ENCODE results near the gene TRPM5. TPM values are rescaled to one million over a fixed set of nuclear protein-coding genes. Genes with fewer than 3 reads are reported as not detected.

The TRPM5 gene
- total RNA-seq, 3 donors from 2014 or later, result 2.2 to 3.7 (median 2.5) TPM

DNA sequence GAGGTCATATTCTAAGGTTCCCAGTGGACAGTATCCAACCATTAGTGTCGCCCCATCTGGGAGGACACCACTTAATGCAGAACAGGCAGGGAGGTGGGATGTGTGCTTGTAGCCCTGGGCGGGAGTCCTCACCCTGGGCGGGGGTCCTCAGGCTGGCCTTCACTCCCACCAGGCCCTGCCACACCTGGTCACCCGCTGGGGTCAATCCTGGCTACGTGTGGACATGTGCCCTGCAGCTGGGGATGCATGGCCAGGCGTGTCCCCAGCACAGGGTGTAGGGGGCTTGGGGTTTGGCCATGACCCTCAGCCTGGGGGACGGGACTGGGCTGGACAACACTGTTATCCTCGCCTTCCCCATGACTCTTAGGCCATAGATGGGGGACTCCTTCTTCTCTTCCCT is 18.8 kb downstream of the TRPM5 start:
- no peak overlapping the region for H3K4me3 ChIP-seq
- H3K9me3 ChIP-seq, result no peaks in the 10 kb centered on the region
- no peaks in the 10 kb centered on the region for H3K36me3 ChIP-seq (ENCODE audit: low read depth)
- H3K4me1 ChIP-seq (ENCODE audit: low read depth), result peaks cover 11% of the 10 kb centered on the region
- intact Hi-C loops (cut with DNase I, micrococcal nuclease), result loop anchor here in 1 of 2 donors (10.0 kb wide), 2 partner anchors 241 to 469 kb away; no protein-coding TSS in a partner anchor
- ATAC-seq (no peak), DNase-seq (no peak)
- TF ChIP-seq, protein P1, sequence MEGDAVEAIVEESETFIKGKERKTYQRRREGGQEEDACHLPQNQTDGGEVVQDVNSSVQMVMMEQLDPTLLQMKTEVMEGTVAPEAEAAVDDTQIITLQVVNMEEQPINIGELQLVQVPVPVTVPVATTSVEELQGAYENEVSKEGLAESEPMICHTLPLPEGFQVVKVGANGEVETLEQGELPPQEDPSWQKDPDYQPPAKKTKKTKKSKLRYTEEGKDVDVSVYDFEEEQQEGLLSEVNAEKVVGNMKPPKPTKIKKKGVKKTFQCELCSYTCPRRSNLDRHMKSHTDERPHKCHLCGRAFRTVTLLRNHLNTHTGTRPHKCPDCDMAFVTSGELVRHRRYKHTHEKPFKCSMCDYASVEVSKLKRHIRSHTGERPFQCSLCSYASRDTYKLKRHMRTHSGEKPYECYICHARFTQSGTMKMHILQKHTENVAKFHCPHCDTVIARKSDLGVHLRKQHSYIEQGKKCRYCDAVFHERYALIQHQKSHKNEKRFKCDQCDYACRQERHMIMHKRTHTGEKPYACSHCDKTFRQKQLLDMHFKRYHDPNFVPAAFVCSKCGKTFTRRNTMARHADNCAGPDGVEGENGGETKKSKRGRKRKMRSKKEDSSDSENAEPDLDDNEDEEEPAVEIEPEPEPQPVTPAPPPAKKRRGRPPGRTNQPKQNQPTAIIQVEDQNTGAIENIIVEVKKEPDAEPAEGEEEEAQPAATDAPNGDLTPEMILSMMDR (IDR thresholded peaks at IDR 0.05), result no peak

DNA sequence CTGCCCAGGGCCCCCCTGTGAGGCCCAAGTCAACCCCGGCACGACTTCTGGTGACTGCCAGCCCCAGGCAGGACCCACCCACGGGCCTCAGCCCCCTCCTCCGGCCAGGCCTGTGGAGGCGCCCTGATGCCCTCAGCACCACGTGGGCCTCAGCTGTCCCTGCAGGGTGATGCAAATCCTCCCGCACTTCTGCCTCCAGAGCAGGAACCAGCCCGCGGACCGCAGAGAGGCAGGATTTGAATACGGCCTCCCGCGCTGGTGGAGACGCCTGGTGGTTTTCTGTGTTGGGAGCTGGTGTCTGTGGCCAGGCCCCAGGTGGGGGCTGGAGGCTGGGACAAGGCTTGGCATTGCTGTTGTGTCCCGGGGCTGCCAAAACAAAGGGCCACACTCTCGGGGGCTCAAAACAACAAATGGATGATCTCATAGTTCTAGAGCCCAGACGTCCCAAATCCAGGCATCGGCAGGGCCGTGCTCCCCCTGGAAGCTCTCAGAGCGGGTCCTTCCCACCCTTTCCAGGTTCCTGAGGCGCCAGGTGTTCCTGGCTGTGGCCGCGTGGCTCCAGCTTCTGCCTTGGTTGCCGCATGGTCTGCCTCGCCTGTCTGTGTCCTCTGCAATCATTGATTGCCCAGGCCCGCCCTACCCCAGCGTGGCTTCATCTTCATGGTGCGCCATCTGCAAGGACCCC is 19.4 kb downstream of the TRPM5 start:
- Histone ChIP-seq H3K36me3 (ENCODE audit: low read depth) (no peaks in the 10 kb centered on the region), H3K9me3 (no peaks in the 10 kb centered on the region), H3K4me1 (ENCODE audit: low read depth) (peaks cover 16% of the 10 kb centered on the region), H3K4me3 (no peak overlapping the region)
- no peak for ATAC-seq
- intact Hi-C loops (cut with DNase I, micrococcal nuclease), result loop anchor here (5.0 to 10.0 kb wide), 4 partner anchors 123 to 470 kb away; partner anchors contain the start of genes C11orf21 (in 1 of the 2) and TSPAN32 (in 1 of the 2)
- DNase-seq, result no peak
- TF ChIP-seq, protein P1 (IDR thresholded peaks at IDR 0.05), result no peak

DNA sequence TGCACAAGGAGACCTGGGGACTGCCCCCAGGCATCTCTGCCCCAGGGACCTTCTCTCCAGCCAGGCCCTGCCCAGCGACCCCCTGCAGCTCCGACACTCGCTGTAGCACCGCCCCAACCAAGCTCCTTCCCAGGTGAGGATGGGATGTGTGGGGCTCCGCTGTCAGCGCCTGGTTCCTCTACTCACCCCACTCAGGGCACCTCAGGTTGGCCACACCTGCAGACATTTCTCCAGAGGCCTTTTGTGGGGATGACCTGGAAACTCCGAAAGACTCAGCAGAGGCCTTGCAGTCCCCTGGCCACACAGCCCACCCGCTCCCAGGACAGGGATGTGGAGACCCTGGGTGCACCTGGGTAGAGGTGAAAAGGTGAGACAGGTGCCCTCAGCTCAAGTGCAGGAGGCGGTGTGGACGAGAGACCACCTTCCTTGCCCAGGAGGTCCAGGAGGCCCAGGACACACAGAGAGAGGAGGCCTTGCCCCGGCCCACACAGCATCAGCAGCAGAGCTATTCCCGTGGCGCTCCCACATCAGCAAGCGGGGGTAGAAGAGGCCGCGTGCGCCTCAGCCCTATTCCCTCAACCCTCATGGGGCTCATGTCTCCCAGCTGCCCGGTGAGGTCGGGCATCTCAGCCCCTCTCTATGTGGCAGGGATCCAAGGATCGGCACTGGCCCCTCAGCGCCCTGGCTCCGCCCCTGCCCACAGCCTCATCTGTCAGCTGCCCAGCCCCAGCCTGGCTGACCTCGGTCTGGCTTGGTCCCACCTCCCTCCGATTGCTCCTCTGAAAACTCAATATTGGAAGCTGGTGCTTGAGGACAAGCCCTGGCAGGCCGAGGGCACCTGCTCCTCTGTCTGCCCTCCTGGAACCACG is 20.9 kb downstream of the TRPM5 start:
- ATAC-seq, result no peak
- TF ChIP-seq, protein P1 (IDR thresholded peaks at IDR 0.05), result no peak

DNA sequence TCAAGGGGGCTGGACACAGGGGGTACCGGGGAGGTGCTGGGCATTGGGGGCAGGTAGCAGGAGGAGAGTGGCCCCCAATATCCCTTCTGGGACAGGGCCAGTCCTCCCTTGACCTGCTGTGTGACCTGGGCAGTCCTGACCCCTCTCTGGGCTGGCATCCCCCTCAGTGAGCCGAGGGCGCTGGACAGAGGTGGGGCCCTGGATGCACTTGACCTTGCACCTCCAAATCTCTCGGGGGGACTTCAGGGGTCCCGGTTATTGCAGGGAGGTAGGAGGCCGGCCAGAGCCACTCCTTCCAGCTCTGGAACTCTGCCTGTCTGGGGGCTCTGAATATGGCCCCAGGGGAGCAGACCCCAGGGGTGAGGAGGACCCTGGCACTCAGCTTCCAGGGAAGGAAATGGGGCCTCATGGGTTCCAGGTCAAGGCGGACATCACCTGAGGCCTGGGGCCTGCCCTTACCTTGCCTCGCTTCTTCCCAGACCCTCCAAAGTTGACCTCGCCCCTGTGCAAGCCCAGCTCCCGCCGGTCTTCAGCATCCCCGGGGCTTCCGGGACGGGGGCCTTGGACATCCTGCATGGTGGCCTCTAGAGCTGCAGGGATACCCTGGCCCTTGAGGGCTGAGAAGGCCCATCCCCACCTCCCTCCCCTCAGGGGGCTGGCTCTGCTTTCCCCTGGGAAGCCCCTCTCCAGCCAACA is 21.7 kb downstream of the TRPM5 start:
- TF ChIP-seq, protein P1 (IDR thresholded peaks at IDR 0.05), result no peak
- DNase-seq (peak in 1 of 3 donors; percentile 37), ATAC-seq (no peak)
- intact Hi-C loops (cut with DNase I, micrococcal nuclease), result loop anchor here (5.0 to 10.0 kb wide), 4 partner anchors 120 to 472 kb away; partner anchors contain the start of genes C11orf21 (in 1 of the 2) and TSPAN32 (in 1 of the 2)
- Histone ChIP-seq H3K36me3 (ENCODE audit: low read depth) (no peaks in the 10 kb centered on the region), H3K4me1 (ENCODE audit: low read depth) (peaks cover 18% of the 10 kb centered on the region), H3K9me3 (no peaks in the 10 kb centered on the region), H3K4me3 (no peak overlapping the region)

More for the DNA sequence above, 20.9 kb downstream of the TRPM5 start:
- DNase-seq, result no peak
- Histone ChIP-seq H3K36me3 (ENCODE audit: low read depth) (no peaks in the 10 kb centered on the region), H3K4me1 (ENCODE audit: low read depth) (peaks cover 20% of the 10 kb centered on the region), H3K4me3 (no peak overlapping the region), H3K9me3 (no peaks in the 10 kb centered on the region)
- intact Hi-C loops (cut with DNase I, micrococcal nuclease), result loop anchor here (5.0 to 10.0 kb wide), 4 partner anchors 121 to 471 kb away; partner anchors contain the start of genes C11orf21 (in 1 of the 2) and TSPAN32 (in 1 of the 2)

DNA sequence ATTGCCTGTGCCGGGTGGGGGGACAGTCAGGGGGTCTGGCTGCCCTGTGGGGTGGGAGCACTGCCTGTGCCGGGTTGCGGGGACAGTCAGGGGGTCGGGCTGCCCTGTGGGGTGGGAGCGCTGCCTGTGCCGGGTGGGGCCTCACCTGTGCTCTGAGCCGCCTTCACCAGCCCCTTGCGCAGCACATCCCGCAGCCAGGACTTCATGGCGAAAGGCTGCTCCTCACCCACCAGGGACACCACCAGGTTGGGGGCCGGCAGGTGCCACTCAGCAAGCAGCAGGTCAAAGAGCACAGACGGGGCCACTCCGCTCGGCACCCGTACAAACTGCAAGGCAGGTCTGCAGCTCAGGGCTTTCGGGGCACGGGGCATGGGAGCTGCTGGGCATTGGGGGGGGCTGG is 22.3 kb downstream of the TRPM5 start:
- intact Hi-C loops (cut with DNase I, micrococcal nuclease), result loop anchor here (2.0 to 10.0 kb wide), 5 partner anchors 117 to 473 kb away; partner anchors contain the start of genes C11orf21 (in 1 of the 2) and TSPAN32 (in 1 of the 2)
- peaks cover 12% of the 10 kb centered on the region for H3K4me1 ChIP-seq (ENCODE audit: low read depth)
- no peaks in the 10 kb centered on the region for H3K9me3 ChIP-seq
- TF ChIP-seq, protein P1 (IDR thresholded peaks at IDR 0.05), result no peak
- peak in 1 of 3 donors; percentile 45 for DNase-seq
- no peaks in the 10 kb centered on the region for H3K36me3 ChIP-seq (ENCODE audit: low read depth)
- no peak for ATAC-seq
- no peak overlapping the region for H3K4me3 ChIP-seq
